Upper lobe of left lung (tissue), 4 donors: ENCODE measurements around the gene NTN1.

Experiments used
- CTCF ChIP-seq, 6 experiments: fragments of 450-650 bp in 4 of 6; fragments of 200-600 bp in 2 of 6; sonication (generic) in 2 of 6; IDR thresholded peaks; one replicate each; pipeline ENCODE4 v1.5.1; 2016 to 2019; ENCODE audit warnings: antibody characterized with exemption in 6 of 6
- POLR2A ChIP-seq, 4 donors: fragments of 450-650 bp; IDR thresholded peaks; one replicate each; pipeline ENCODE4 v1.5.1; 2016 to 2017; ENCODE audit warnings: antibody characterized with exemption in 4 of 4, mild to moderate bottlenecking in 2 of 4
- POLR2AphosphoS5 ChIP-seq, 2 donors: sonication (generic); formaldehyde crosslinking; IDR thresholded peaks; one replicate each; pipeline ENCODE4 v1.5.1; 2017; ENCODE audit warnings: antibody characterized with exemption in 2 of 2

- TF ChIP-seq POLR2AphosphoS5 (IDR thresholded peaks at IDR 0.05) (no peak), CTCF (IDR thresholded peaks at IDR 0.05) (no peak), POLR2A (IDR thresholded peaks at IDR 0.05) (no peak)
Measured at GRCh38 chr17:9283909-9284308, 262.6 kb downstream of the NTN1 start.
